Duodenal mucosa (tissue), 2 donors: Measurements from ENCODE around the gene MSX2.

Source experiments
- H3K27ac ChIP-seq: one replicate; pipeline ENCODE4 v1.7.0; 2013; ENCODE audit warnings: low read depth, low read length
- H3K27me3 ChIP-seq, 2 donors: one replicate each; pipeline ENCODE4 v1.7.0; 2013; ENCODE audit warnings: low read length in 2 of 2, control low read depth in 1 of 2; ENCODE audit not compliant: insufficient read depth in 2 of 2, control insufficient read depth in 1 of 2
- H3K36me3 ChIP-seq, 2 donors: one replicate each; pipeline ENCODE4 v1.7.0; 2013; ENCODE audit warnings: low read length in 2 of 2, control low read depth in 1 of 2; ENCODE audit not compliant: insufficient read depth in 2 of 2, control insufficient read depth in 1 of 2
- H3K4me1 ChIP-seq, 2 donors: one replicate each; pipeline ENCODE4 v1.7.0; 2013; ENCODE audit warnings: low read length in 2 of 2, control low read depth in 1 of 2; ENCODE audit not compliant: insufficient read depth in 2 of 2, control insufficient read depth in 1 of 2
- H3K4me3 ChIP-seq, 2 donors: one replicate each; pipeline ENCODE4 v1.7.0; 2013; ENCODE audit warnings: low read length in 2 of 2, low read depth in 1 of 2
- H3K9ac ChIP-seq, 2 donors: one replicate each; pipeline ENCODE4 v1.7.0; 2013; ENCODE audit warnings: low read length in 2 of 2, low read depth in 1 of 2
- H3K9me3 ChIP-seq, 2 donors: one replicate each; pipeline ENCODE4 v1.7.0; 2013; ENCODE audit warnings: low read length in 2 of 2, control low read depth in 1 of 2; ENCODE audit not compliant: control insufficient read depth in 1 of 2

The MSX2 gene

DNA sequence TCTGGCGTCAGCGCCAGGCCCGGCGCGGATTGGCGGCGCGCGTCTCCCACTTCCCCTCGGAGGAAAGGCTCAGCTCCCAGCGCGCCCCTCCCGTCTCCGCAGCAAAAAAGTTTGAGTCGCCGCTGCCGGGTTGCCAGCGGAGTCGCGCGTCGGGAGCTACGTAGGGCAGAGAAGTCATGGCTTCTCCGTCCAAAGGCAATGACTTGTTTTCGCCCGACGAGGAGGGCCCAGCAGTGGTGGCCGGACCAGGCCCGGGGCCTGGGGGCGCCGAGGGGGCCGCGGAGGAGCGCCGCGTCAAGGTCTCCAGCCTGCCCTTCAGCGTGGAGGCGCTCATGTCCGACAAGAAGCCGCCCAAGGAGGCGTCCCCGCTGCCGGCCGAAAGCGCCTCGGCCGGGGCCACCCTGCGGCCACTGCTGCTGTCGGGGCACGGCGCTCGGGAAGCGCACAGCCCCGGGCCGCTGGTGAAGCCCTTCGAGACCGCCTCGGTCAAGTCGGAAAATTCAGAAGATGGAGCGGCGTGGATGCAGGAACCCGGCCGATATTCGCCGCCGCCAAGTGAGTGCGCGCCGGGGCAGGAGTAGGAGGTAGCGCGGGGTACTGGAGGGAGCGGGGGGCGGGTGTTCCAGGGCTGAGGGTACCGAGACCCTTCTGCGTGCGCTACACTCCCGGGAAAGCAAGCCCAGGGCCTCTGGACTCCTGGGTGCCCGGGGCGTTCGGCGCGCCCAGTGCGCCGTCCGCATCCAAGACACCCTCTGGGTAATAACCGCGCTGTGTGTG, at the start of gene MSX2:
Gene MSX2 (plus strand): TSS at position 99 of the 777 bp plus-strand sequence. CDS start 78 bp downstream, at position 177.
- Histone ChIP-seq H3K36me3 (no peaks in the 10 kb centered on the region), H3K9me3 (no peaks in the 10 kb centered on the region), H3K9ac (peak within 1 kb of the TSS; percentile 34 to 45), H3K27me3 (peaks cover 60 to 75% of the 10 kb centered on the region in 2 donors), H3K4me3 (peak within 1 kb of the TSS; percentile 71), H3K27ac (no peak within 1 kb of the TSS), H3K4me1 (peaks cover 6 to 9% of the 10 kb centered on the region in 2 donors)

DNA sequence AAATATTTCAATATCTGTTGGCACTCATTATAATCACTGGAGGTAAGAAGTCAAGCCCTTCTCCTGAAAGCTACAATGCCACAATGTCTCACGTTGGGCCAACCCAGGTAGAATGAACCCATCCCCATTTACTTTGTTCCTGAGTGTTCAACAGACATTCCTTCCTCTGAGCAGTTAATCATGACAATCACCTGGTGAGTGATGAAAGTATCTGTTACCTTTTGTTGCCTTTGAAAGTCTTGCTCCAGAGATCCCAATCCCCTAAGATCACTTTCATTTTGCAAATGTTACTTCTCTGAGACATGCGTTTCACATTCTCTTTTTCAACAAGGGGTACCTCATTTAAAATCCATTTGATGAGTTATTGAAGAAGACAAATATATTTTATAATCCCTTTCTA, 49.3 kb upstream of the MSX2 start:
- Histone ChIP-seq H3K9me3 (no peaks in the 10 kb centered on the region), H3K4me1 (no peaks in the 10 kb centered on the region), H3K27ac (no peak overlapping the region), H3K4me3 (no peak overlapping the region), H3K27me3 (peaks cover 0 to 5% of the 10 kb centered on the region in 2 donors), H3K36me3 (no peaks in the 10 kb centered on the region), H3K9ac (no peak overlapping the region)

DNA sequence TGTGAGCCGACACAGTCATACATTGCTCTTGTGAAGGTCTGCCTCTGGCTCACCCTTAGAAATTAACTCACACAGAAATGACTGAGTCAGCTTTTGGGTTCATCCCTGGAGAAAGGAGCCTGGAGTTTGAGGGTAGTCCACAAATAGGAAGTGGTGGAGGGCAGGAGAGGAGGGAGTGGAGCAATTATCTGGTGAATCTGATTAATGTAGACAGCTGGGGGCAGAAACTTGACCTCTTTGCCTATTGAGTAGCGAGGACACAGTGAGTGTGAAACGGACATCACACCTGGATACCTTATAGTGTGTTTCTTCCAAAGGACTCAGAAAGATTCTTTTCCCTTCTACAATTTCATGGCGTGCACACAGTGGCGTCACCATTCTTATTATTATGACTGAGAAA, 48.5 kb upstream of the MSX2 start:
- Histone ChIP-seq H3K27ac (no peak overlapping the region), H3K36me3 (no peaks in the 10 kb centered on the region), H3K4me1 (no peaks in the 10 kb centered on the region), H3K27me3 (peaks cover 0 to 5% of the 10 kb centered on the region in 2 donors), H3K9me3 (no peaks in the 10 kb centered on the region), H3K4me3 (no peak overlapping the region), H3K9ac (no peak overlapping the region)

DNA sequence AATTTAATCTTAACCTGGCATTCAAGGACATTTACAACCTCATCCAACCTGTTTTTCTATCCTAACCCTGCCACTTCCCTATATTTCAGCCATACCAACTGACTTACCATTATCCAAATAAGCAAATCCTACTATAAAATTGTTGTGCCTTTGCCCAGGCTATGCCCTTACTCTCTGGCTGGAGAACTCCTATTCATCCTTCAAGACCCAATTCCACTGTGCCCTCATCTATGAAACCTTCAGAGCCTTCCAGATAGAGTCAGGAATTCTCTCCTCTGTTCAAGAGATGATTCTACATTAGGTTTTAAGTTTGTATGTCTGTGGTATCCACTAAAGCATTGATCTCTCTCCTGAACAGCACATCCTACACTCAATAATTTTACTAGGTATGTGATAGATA, 46.3 kb upstream of the MSX2 start:
- H3K27me3 ChIP-seq = peaks cover 0 to 5% of the 10 kb centered on the region in 2 donors
- H3K36me3 ChIP-seq = no peaks in the 10 kb centered on the region
- no peaks in the 10 kb centered on the region for H3K9me3 ChIP-seq
- H3K9ac ChIP-seq = no peak overlapping the region
- no peak overlapping the region for H3K27ac ChIP-seq
- H3K4me3 ChIP-seq = no peak overlapping the region
- H3K4me1 ChIP-seq = no peaks in the 10 kb centered on the region

DNA sequence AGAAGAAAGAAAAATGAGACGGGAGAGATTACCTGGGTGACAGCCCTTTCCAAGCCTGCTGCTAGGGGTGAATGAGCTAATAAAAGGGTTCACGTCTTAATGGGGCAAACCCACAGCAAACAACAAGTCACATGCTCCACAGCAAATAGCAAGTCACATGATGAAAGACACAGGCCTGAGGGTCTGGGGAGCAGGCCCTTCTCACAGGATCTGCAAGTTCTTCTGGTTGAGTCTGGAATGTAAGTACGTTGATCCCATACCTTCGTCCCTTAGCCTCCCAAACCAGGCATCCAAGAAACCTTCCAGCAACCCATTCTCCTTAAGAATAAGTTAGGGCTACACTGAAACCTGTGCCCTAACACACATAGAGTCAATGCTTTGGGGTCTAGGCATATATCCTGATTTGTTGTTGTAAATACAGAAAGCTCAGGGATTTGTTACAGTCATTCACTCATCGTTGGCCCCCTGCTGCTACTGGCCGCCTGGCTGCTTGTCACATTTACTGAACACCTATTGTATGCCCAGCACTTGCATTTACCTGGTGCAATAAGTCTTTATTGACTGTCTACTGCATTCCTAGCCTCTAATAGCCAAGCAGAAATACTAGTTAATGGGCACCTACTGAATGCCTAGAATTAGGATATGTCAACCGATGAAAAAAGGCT, 43.3 kb upstream of the MSX2 start:
- H3K9ac ChIP-seq = no peak overlapping the region
- no peaks in the 10 kb centered on the region for H3K4me1 ChIP-seq
- H3K27ac ChIP-seq = no peak overlapping the region
- peaks cover 0 to 5% of the 10 kb centered on the region in 2 donors for H3K27me3 ChIP-seq
- H3K4me3 ChIP-seq = no peak overlapping the region
- H3K36me3 ChIP-seq = no peaks in the 10 kb centered on the region
- H3K9me3 ChIP-seq = peaks cover 0 to 3% of the 10 kb centered on the region in 2 donors

DNA sequence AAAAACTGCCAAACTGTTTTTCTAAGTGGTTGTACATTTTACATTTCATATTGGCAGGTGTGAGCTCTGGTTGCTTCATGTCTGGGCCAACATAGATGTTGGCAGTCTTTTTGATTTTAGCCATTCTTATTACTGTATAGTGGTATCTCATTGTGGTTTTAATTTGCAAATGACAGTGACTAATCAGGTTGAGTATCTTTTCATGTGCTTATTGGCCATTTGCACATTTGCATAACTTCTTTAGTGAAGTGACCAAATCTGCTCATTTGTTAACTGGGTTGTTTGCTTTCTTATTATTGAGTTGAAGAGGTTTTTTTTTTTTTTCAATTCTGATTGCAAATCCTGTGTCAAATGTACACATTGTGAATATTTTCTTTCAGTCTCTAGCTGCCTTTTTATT, 36.9 kb upstream of the MSX2 start:
- Histone ChIP-seq H3K4me3 (no peak overlapping the region), H3K4me1 (peaks cover 3 to 4% of the 10 kb centered on the region in 2 donors), H3K9me3 (peaks cover 0 to 3% of the 10 kb centered on the region in 2 donors), H3K36me3 (no peaks in the 10 kb centered on the region), H3K27me3 (peaks cover 38 to 40% of the 10 kb centered on the region in 2 donors), H3K9ac (no peak overlapping the region), H3K27ac (no peak overlapping the region)

DNA sequence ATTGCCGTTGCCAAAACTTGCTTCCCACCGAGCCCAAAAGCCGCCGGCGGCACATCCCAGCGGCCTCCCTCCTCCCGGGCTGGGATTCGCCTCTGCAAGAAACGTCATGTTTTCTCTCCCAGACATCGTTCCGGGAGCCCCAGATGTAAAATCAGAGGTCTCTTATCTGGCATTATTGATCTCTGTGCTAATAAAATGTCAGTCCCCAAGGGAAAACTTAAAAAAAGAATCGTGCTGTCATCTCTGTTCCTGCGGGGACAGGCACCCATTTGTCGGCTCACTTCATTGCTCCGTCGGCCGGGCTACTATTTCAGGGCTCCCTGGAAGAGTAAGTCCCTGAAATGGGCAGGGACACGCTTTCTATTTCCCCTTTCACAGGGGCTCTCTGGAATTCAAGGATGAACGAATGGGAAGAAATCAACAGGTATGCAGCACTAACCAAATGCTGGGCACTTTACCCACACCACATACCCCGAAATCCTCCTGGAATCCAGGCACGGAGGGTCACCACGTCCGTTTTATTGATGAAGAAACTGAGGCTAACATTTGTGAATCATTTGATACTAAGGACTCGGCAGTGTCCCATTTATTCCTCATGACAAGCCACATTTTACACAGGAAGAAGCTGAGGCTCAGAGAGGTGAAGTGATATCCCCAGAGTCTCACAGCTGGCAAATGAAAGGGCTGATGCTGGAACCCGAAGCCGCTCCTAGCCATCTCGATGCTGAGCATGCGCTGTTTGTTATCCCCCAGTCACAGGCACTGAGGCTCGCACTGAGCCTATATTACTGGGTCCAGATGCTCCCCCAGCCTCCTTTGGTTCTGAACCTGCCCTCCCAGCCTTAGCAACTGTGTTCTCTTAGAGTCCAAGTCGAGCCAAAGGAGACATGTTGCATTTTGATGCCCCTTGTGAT, 35.7 kb upstream of the MSX2 start:
- no peak overlapping the region for H3K4me3 ChIP-seq
- no peaks in the 10 kb centered on the region for H3K36me3 ChIP-seq
- H3K4me1 ChIP-seq = peaks cover 9 to 11% of the 10 kb centered on the region in 2 donors
- H3K9ac ChIP-seq = no peak overlapping the region
- peaks cover 0 to 3% of the 10 kb centered on the region in 2 donors for H3K9me3 ChIP-seq
- H3K27me3 ChIP-seq = peaks cover 42 to 46% of the 10 kb centered on the region in 2 donors
- H3K27ac ChIP-seq = no peak overlapping the region

DNA sequence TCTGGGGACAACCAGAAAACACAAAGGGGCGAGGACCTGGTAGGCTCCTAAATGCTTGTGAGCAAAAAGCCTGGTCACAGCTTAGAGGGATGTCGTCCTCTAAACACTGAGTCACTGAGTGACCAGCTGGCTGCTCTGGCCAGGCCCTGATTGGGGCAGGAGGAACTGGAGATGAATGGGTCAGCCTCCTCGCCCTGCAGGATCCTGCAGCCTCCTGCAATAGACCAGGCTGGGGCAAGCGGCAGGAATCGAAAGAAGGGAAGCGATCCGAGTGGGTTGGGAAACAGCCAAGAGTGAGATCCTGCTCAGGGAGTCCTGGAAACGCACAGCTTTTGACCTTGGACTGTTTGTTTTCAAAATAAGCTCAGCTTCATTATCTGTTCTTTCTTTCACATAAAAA, 34.1 kb upstream of the MSX2 start:
- Histone ChIP-seq H3K4me1 (peaks cover 9 to 11% of the 10 kb centered on the region in 2 donors), H3K9ac (no peak overlapping the region), H3K4me3 (no peak overlapping the region), H3K27ac (no peak overlapping the region), H3K36me3 (no peaks in the 10 kb centered on the region), H3K27me3 (peaks cover 52 to 61% of the 10 kb centered on the region in 2 donors), H3K9me3 (no peaks in the 10 kb centered on the region)

DNA sequence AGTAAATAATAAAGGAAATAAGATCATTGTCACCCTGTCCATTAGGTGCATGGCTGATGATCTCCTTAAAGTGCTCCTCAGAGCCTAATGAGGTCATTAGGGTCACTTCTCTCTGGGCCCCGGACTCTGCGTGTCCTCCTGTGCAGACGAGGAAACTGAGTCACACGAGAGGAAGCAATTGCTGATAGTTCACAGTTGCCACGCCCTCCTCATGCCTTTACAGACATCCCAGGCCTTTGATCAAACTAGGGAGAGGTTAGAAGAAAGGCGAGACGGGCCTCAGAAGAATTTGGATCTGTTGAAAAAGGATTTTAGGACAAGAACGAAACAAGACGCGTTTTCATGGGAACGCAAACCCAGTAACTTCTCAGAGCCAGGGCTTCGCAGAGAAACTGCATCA, 32.0 kb upstream of the MSX2 start:
- no peak overlapping the region for H3K9ac ChIP-seq
- peaks cover 51 to 60% of the 10 kb centered on the region in 2 donors for H3K27me3 ChIP-seq
- H3K27ac ChIP-seq = no peak overlapping the region
- no peaks in the 10 kb centered on the region for H3K9me3 ChIP-seq
- H3K4me1 ChIP-seq = peaks cover 9 to 11% of the 10 kb centered on the region in 2 donors
- H3K36me3 ChIP-seq = no peaks in the 10 kb centered on the region
- peak overlapping the region in 1 of 2 donors; percentile 39 for H3K4me3 ChIP-seq
